HL-60 (cell line): ENCODE data around the gene TMEM14C.
A peak's percentile ranks its signal among the peaks of the same experiment; 100 is the strongest.

Experiments
- CTCF ChIP-seq: IDR thresholded peaks from one replicate; pipeline ENCODE4 v1.5.1; 2011; ENCODE audit warnings: low read length, control low read depth, inconsistent platforms; ENCODE audit not compliant: insufficient read depth
- GABPA ChIP-seq: IDR thresholded peaks from 2 replicates; pipeline ENCODE4 v1.6.1; 2012; ENCODE audit warnings: low read depth
- POLR2AphosphoS5 ChIP-seq: IDR thresholded peaks from 2 replicates; pipeline ENCODE4 v1.6.1; 2012; ENCODE audit warnings: low read depth
- REST ChIP-seq: IDR thresholded peaks from 2 replicates; pipeline ENCODE4 v1.6.1; 2012; ENCODE audit warnings: low read depth; ENCODE audit not compliant: insufficient replicate concordance

GRCh38 chr6:10743515-10743914 lies 20.6 kb downstream of the TMEM14C start:
- no peak for TF ChIP-seq CTCF
- TF ChIP-seq POLR2AphosphoS5, result no peak
- no peak for TF ChIP-seq GABPA
- peak; percentile 80 for TF ChIP-seq REST
